Panc1 (cell line): ENCODE results near the gene CAMK1D. TPM values are rescaled to one million over a fixed set of nuclear protein-coding genes. Genes with fewer than 3 reads are reported as not detected.

Experiments
- ATAC-seq: fragments of 200-7000 bp; cut with Tn5 transposase; 2 replicates; pipeline ENCODE4 v1.9.1; 2020; ENCODE audit warnings: mild to moderate bottlenecking, moderate library complexity
- BruUV-seq: library from RNA; stranded (reverse); fragments of 400-500 nt; replicated peaks from 2 replicates; lab custom pipeline; 2021; lab: Mats Ljungman, UMichigan
- CTCF ChIA-PET: fragments of 300-600 bp; sonication (Branson Sonifier 250); formaldehyde crosslinking; loops from one replicate; lab custom pipeline; 2022; ENCODE audit warnings: antibody characterized with exemption; lab: Charles Lee
- POLR2A ChIA-PET: fragments of 300-600 bp; sonication (Branson Sonifier 250); formaldehyde crosslinking; loops from one replicate; lab custom pipeline; 2022; ENCODE audit warnings: antibody characterized with exemption; lab: Charles Lee
- DNase-seq: peaks from one replicate; pipeline ENCODE4 v3.0.0-alpha.2; 2010; ENCODE audit warnings: low read depth, low spot score
- H3K27ac ChIP-seq: 2 replicates; pipeline ENCODE4 v1.5.1; 2011; ENCODE audit warnings: mild to moderate bottlenecking, low read length, inconsistent platforms
- H3K27me3 ChIP-seq: fragments of 200-500 bp; sonication (Bioruptor generic); 2 replicates; pipeline ENCODE4 v1.6.0; 2014; ENCODE audit warnings: low read length, inconsistent platforms; ENCODE audit not compliant: control insufficient read depth, insufficient read depth
- H3K36me3 ChIP-seq: fragments of 200-500 bp; sonication (Bioruptor generic); 2 replicates; pipeline ENCODE4 v1.5.1; 2014; ENCODE audit warnings: inconsistent platforms, mild to moderate bottlenecking, low read length, moderate library complexity; ENCODE audit not compliant: control insufficient read depth, insufficient read depth
- H3K4me1 ChIP-seq: 2 replicates; pipeline ENCODE4 v1.5.1; 2011; ENCODE audit warnings: inconsistent platforms, mild to moderate bottlenecking, low read length, moderate library complexity; ENCODE audit not compliant: control insufficient read depth, insufficient read depth
- H3K4me3 ChIP-seq, 2 experiments: 2 replicates each; pipeline ENCODE4 v1.5.1; 2011 to 2012; ENCODE audit warnings: low read depth in 2 of 2, low read length in 2 of 2, mild to moderate bottlenecking in 2 of 2, inconsistent platforms in 1 of 2, moderate library complexity in 1 of 2
- H3K9me3 ChIP-seq: fragments of 200-500 bp; sonication (Bioruptor generic); 2 replicates; pipeline ENCODE4 v1.5.1; 2014; ENCODE audit warnings: low read depth, mild to moderate bottlenecking, inconsistent platforms, low read length, moderate library complexity; ENCODE audit not compliant: control insufficient read depth, insufficient read depth
- POLR2AphosphoS5 ChIP-seq: IDR thresholded peaks from 2 replicates; pipeline ENCODE4 v1.6.1; 2012; ENCODE audit warnings: mild to moderate bottlenecking, low read depth, low read length, moderate library complexity
- SIN3A ChIP-seq: IDR thresholded peaks from 2 replicates; pipeline ENCODE4 v1.6.1; 2012; ENCODE audit warnings: low read depth, mild to moderate bottlenecking, low read length, moderate library complexity, borderline replicate concordance; ENCODE audit not compliant: insufficient read depth
- TCF7L2 ChIP-seq: IDR thresholded peaks from 2 replicates; pipeline ENCODE4 v1.6.1; 2011; ENCODE audit warnings: mild to moderate bottlenecking, low read depth, low read length, inconsistent platforms
- in situ Hi-C: cut with HindIII; loops from 2 replicates; pipeline ENCODE4 v1.10.0; 2016; ENCODE audit warnings: low sequenced_read_pairs, low pct_unique_long_range_greater_than_20kb
- intact Hi-C: fragments of 100-400 bp; cut with micrococcal nuclease; formaldehyde crosslinking; loops from one replicate; pipeline ENCODE4 v1.10.0; 2022; ENCODE audit not compliant: unreplicated experiment
- total RNA-seq: library from RNA; stranded (reverse); gene quantifications from one replicate; pipeline ENCODE4 v1.2.1, GENCODE V29; 2021; ENCODE audit not compliant: unreplicated experiment
- TF ChIP-seq, protein P1 (sequence below), 2 experiments: IDR thresholded peaks; 2 replicates each; pipeline ENCODE4 v1.6.1; 2011 to 2012; ENCODE audit warnings: low read depth in 2 of 2, control low read depth in 1 of 2, low read length in 1 of 2, mild to moderate bottlenecking in 1 of 2, moderate library complexity in 1 of 2; ENCODE audit not compliant: insufficient read depth in 1 of 2
- TF ChIP-seq, protein P2 (sequence below): fragments of 450-650 bp; IDR thresholded peaks from 2 replicates; pipeline ENCODE4 v1.5.1; 2017; ENCODE audit warnings: mild to moderate bottlenecking

CAMK1D gene
- total RNA-seq, 1 experiment from 2014 or later = 5.7 TPM

DNA sequence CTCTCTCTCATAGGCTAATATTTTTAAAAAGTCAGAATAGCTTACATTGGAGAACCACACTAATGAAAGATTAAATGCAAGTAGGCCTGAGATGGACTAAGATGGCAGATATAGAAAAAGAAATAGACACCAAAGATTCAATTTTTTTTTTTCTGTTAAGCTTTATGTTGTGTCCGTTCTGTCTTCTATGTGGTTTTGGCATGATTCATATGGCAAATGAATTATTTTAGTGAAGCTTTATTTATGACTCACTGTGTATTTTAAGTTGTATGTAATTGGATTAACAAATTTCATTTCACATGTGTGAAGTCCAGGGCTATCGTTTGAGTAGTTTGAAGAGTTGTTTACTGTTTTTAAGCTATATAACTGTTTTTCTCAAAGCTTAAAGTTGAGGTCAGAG, 214.8 kb downstream of the CAMK1D start:
- no peaks in the 10 kb centered on the region for H3K27me3 ChIP-seq
- DNase-seq (no peak), ATAC-seq (no peak)
- no TSS peak for BruUV-seq
- CTCF ChIA-PET = interaction anchor here (0.7 kb wide), 1 partner anchor 317 kb away, joined by 5 read pairs; no protein-coding TSS in a partner anchor
- H3K9me3 ChIP-seq = no peaks in the 10 kb centered on the region
- in situ Hi-C loops = no loop called here
- H3K36me3 ChIP-seq = no peaks in the 10 kb centered on the region
- no peaks in the 10 kb centered on the region for H3K4me1 ChIP-seq
- no peak overlapping the region for H3K4me3 ChIP-seq
- POLR2A ChIA-PET = no interaction called here
- intact Hi-C loops = no loop called here
- TF ChIP-seq, protein P1, sequence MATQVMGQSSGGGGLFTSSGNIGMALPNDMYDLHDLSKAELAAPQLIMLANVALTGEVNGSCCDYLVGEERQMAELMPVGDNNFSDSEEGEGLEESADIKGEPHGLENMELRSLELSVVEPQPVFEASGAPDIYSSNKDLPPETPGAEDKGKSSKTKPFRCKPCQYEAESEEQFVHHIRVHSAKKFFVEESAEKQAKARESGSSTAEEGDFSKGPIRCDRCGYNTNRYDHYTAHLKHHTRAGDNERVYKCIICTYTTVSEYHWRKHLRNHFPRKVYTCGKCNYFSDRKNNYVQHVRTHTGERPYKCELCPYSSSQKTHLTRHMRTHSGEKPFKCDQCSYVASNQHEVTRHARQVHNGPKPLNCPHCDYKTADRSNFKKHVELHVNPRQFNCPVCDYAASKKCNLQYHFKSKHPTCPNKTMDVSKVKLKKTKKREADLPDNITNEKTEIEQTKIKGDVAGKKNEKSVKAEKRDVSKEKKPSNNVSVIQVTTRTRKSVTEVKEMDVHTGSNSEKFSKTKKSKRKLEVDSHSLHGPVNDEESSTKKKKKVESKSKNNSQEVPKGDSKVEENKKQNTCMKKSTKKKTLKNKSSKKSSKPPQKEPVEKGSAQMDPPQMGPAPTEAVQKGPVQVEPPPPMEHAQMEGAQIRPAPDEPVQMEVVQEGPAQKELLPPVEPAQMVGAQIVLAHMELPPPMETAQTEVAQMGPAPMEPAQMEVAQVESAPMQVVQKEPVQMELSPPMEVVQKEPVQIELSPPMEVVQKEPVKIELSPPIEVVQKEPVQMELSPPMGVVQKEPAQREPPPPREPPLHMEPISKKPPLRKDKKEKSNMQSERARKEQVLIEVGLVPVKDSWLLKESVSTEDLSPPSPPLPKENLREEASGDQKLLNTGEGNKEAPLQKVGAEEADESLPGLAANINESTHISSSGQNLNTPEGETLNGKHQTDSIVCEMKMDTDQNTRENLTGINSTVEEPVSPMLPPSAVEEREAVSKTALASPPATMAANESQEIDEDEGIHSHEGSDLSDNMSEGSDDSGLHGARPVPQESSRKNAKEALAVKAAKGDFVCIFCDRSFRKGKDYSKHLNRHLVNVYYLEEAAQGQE (IDR thresholded peaks at IDR 0.05; ENCODE audit: insufficient read depth in 1 of 2, low read depth in 2 of 2, low read length in 1 of 2) = no peak
- no peak for TF ChIP-seq TCF7L2
- TF ChIP-seq SIN3A = no peak
- no peak overlapping the region for H3K27ac ChIP-seq

- H3K36me3 ChIP-seq = no peaks in the 10 kb centered on the region
- intact Hi-C loops (no loop called here), in situ Hi-C loops (no loop called here)
- no peaks in the 10 kb centered on the region for H3K4me1 ChIP-seq
- ChIA-PET CTCF (no interaction called here), POLR2A (no interaction called here)
- H3K4me3 ChIP-seq = no peak overlapping the region
- no TSS peak for BruUV-seq
- H3K27ac ChIP-seq = no peak overlapping the region
- ATAC-seq (no peak), DNase-seq (no peak)
- H3K9me3 ChIP-seq = no peaks in the 10 kb centered on the region
- TF ChIP-seq, protein P1 (IDR thresholded peaks at IDR 0.05; ENCODE audit: insufficient read depth in 1 of 2, low read depth in 2 of 2, low read length in 1 of 2) = no peak
- no peak for TF ChIP-seq SIN3A
- no peak for TF ChIP-seq POLR2AphosphoS5
- TF ChIP-seq, protein P2, sequence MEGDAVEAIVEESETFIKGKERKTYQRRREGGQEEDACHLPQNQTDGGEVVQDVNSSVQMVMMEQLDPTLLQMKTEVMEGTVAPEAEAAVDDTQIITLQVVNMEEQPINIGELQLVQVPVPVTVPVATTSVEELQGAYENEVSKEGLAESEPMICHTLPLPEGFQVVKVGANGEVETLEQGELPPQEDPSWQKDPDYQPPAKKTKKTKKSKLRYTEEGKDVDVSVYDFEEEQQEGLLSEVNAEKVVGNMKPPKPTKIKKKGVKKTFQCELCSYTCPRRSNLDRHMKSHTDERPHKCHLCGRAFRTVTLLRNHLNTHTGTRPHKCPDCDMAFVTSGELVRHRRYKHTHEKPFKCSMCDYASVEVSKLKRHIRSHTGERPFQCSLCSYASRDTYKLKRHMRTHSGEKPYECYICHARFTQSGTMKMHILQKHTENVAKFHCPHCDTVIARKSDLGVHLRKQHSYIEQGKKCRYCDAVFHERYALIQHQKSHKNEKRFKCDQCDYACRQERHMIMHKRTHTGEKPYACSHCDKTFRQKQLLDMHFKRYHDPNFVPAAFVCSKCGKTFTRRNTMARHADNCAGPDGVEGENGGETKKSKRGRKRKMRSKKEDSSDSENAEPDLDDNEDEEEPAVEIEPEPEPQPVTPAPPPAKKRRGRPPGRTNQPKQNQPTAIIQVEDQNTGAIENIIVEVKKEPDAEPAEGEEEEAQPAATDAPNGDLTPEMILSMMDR = no peak
- no peak for TF ChIP-seq TCF7L2
- H3K27me3 ChIP-seq = no peaks in the 10 kb centered on the region
Observed at GRCh38 chr10:12566161-12567115, 217.1 kb downstream of the CAMK1D start.
